ENCODE results near the gene ZBTB7A.

ZBTB7A gene

DNA sequence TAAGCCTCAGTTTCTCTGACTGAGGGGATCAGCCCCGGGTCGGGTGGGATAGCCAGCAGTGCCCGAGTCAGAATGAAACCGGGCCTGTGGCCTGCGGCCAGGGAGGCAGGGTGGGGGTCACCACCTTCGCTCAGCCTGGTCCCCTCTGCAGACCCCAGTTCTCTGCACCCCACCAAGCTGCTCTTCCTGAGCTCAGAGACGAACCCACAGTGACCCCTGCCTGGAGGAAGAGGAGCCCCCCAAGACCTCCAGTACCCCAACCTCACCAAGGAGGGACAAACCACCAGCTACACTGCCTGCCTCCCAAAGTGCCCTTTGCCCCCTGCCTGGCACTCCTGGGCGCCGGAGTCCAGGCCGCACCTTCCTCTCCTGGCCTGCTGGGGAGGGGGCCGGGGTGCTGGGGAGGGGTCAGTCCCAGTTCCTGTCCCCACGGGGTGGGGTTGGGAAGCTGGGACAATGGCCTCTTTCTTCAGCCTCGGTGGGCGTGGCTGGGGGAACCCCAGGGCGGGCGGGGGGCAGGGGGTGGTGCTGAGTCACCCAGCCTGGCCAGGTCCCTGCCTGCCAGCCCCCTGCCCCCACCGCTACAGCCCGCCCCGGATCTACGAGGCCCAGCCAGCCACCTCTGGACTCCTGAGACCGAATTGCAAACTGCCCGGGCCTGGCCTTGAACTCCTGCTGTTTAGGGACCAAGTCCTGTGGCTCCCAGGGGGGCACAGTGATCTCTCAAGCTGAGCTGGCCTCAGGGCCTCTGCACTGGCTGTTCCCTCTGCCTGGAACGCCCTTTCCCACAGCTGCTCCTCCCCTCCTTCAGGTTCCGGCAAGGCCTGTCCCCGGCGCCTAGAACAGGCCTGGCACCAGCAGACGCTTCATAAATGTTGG lies 14.3 kb downstream of the ZBTB7A start:
- no peak for DNase-seq

DNA sequence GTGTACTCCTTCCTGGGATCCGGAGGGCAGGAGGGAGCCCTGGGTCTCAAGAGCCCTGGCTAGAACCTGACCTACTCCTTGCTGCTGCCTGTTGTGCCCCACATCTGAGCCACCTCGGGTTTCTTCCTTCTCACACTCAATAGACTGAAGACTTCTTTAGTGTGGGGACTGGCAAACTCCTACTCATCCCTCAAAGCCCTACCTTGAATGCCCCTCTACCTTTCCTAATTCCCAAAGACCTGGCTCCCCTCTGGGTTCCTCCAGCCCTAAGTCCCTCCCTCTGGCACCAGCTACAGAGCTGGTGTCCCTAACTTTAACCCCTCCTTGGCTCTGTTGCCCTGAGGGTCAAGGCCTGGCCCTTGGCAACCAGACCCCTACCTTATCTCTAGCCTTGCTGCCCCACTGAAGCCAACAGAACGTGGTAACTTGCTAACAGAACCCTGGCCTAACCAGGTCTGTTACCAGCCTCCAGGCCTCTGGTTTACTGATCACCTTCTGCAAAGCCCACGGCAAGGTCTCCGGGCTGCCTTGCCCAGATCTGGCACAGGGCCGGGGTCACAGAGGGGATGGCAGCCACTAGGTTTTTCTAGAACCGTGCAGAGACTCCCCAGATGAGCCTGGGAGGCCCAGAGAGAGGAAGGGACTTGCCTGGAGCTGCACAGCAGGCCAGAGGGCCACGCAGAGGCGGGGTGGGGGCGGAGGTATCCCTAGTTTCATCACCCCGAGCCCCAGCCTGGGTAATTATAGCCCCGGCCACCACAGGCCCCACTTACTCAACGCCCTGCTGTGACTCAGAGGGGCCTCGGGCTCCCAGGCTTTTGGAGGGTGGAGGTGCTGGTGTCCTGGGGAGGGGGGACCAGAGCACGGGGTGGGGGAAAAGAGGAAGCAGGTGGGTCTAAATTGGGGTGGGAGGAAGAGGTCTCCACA lies 15.3 kb downstream of the ZBTB7A start:
- DNase-seq: no peak

DNA sequence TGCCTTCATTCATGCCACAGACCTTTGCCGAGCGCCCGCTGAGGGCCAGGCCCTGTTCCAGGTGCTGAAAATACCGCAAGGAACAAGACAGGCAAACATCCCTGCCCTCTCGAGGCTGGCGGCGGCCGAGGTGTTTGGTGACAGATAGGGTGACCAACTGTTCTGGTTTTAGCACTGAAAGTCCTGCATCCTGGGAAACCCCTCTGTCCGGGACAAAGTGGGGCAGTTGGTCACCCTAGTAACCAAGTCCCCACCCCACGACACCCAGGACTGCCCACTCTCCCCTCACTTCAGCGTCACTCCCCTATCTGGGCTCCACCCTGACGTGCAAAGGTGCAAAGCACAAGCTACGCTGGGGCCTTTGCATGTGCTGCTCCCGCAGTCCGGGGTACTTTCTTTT lies 17.3 kb downstream of the ZBTB7A start:
- DNase-seq: no peak

DNA sequence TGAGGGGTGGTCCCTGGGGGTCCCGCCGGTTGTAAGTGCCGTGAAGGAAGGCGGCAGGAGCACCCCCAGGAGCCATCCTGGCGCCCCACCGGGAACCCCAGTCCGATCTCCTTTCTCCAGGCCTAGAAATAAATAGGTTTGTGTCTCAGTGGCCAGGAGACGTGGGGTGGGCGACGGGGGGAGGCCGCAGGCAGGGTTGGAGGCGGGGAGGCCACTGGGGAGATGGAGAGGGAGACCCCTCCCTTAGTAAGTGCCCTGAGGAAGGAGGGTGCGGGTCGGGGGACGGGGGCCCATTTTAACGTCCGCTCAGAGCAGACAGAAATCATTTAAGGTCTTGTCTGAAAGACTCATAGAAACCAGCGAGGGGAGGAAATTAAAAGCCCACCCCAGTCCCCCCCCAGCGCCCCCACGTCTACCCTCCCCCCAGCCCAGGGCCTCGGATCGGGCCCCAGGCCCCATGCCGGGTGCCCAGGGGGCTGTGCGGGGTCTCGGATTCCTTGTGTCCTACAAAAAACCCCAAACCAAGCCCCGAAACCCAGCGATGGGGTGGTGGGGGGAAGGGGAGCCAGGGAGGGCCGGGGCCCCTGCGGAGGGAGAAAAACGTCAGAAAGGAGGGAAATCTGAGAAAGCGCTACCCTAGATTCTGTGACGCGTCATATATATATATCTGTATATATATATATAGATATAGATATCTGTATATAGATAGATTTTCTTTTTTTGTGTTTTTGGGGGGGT lies 19.6 kb downstream of the ZBTB7A start:
- no peak for DNase-seq

DNA sequence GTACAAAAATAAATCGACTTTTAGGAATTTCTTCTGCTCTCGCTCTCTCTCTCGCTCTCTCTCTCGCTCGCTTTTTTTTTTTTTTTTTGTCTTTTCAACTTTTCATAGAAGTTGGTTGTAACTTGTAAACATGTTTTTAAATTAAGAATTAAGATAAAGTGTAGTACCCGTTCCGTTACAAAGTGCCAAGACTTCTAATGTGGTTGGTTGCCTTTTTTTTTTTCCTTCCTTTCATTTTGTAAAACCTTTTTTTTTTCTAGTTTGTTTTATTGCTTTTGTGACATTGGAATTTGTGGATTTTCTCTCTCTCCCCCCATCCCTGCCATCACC lies 20.4 kb downstream of the ZBTB7A start:
- no peak for DNase-seq

DNA sequence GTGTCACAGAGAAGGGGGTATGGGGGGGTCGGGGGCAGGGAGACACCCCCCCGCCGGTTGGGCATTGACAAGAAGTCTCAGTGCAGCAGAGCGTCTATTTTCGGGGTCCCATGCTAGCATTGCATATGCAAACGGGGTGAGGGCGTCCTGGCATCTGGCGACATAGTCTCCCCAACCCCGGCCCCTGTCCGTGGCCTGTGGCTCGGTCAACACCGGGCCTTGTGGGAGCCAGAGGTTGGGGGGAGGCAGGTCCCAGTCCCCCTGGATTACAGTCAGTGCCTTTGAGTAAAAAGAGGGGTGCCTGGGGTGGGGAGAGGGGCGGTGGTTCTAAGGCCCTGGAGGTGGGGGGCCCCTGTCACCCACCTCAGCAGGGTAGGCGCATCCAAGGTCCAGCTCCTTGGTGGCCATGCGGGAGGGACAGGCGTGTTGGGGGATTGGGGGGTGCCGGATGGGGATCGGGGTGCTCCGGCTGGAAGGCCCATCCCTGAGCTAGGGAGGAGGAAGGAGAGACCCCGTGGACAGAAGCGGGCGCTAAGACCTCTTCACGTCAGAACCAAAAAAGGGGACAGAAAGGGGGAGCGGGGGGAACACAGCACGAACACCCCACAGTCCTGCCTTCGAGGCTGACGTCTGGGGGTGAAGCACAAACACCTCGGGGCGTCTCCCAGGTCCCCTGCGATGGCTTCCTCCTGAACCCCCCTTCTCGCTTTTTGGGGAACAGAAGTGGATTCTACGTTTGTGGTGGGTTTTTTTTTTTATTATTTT lies 20.9 kb downstream of the ZBTB7A start:
- DNase-seq: no peak

DNA sequence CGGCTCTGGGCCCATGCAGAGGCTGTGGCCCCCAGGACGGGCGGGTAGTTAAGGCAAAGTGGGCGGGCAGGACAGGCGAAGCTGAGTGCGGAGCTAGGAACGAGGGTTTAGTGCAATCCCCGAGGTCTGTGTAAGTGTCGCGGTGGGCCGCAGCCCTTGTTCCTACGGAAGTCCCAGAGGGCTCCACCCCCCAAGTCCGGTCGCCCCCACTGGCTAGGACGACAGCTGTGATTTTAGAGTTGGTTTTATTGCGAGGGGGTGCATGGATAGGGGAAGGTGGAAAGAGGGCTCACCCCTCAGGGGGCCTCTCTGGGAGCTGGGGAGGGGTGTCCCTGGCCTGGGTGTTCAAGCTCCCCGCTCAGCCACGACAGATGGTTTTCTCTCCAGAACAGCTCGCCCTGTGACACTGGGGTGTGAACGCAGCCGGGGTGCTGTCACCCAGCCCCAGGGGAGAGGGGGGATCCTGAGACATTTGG lies 21.7 kb downstream of the ZBTB7A start:
- no peak for DNase-seq

DNA sequence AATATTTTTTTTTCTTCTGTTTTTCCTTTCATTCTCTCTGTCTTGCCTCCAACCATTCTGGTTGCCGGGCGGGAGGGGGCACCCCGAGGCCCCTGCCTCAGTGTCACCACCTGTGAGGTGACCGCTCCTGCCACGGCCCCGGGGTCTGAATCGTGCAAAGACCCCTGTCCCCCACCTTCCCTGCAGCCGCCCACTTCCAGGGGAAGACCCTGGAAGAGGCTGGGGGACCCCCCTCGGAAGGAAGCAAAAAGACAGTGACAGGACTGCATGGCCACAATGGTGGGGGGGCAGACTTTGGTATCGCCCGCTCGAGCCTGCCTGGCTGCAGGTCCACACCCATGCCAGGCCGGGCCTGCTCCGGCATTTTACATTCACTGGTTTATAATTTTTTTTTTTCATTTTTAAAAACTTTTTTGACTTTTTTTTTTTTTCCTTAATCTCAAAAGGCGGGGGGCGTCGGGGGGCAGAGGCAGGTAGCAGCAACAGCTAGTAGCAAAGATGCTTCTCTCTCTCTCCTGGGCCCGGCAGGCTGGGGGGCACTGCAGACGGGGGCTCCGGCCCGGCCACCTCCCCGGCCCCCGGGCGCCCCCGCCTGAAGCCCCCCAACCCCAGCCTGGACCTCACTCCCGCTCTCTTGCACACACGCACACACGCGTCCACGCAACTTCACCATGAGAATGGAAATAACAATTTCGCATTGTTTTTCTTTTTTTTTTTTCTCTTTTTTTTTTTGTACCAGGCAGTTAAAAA lies 22.6 kb downstream of the ZBTB7A start:
- no peak for DNase-seq

DNA sequence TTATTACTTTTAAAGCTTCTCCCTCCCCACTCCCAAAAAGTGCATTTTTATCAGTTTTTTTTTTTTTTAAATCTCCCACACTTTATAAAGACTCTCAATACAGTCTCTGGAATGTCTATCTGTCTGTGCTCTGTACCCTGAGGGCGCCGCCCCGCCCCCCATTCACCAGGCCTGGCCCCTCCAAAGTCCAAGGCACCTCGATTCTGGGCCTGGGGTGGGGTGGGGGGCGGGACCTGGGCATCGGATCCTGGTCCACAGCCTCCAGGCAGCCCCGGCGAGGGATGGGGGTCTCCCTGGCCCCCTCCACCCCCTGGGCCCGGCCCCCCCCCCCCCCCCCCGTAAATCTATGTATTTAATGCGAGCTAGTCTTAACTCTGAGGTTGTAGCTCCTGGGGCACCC lies 23.3 kb downstream of the ZBTB7A start:
- DNase-seq: no peak

DNA sequence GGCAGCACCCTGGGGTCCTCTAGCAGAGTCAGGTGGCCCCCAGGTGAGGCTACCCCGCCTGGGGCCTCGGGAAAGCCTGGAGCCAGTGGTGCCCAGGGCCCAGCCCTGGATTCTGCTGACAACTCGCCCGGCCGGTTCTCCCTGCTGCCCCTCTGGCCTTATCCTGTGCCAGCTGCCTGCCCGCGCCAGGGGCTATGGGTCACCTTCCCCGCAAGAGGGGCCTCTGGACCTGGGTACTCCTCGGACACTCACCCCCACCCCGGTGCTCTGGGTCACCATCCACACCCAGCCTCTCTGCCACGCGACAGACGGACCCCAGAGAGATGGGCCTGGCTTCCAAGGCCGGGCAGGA lies 24.0 kb downstream of the ZBTB7A start:
- DNase-seq: no peak

DNA sequence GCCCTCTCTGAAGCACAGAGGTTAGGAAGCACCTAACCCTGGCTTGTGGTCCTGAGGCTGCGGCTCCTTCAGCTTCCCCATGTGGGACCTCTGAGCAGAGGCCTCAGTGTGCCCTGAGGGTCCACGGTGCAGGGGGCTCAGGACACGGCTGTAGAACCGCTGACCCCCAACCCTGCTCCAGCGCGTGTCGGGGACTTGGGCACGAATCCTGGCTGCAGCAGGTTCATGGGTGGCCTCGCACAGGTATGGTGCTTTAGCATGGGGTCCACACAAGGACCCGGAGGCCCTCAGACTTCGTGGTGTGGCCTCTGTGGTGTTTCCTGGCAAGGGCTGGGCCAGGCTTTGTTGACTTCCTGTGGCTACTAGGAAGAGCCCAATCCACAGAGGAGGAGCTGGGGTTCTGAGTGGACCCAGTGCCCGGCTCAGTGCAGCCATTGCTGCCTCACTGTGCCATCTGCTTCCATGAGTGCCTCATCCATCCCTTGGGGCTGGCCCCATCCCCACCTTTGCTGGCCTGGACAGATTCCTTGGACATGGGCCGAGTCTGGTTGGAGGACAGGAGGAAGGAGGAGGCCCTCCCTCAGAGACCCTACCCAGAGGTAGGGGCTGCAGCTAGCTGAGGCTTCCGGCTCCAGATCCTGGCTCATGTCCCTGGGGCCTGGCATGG lies 24.5 kb downstream of the ZBTB7A start:
- DNase-seq: no peak

DNA sequence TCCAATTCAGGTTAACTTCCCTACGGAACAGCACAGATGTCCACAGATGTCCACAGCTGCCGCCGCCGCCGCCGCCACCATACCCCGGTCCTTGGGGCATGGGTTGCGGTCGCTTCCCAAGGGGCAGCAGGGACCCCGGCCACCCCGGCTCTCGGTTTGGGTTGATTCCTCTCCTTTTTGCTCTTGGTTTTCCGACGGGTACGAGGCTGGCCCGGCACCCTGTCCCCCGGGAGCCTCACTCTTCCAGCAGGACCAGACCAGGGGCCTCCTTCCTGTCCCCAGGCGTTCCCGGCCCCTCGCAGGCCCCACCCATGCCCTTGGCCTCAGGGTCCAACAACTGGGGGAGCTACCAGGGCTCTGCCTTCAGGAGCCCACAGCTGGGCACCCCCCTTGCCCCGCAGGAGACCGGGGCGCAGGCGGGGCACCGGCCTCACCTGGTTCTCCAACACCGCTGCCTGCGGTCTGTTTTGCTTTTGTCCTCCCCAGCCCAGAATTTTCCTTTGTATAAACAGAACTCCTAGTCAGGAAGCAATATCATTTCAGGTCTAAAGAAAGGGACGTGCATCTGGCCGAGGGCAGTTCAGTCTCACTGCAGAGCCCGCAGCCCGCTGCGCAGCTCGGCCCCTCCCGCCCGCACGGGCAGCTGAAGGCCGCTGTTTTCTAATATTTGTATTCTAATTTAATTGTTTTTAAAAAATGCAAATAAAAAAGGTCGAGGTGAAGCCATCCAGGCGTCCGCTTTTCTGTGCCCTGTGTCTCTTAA lies 27.9 kb downstream of the ZBTB7A start:
- no peak for DNase-seq

DNA sequence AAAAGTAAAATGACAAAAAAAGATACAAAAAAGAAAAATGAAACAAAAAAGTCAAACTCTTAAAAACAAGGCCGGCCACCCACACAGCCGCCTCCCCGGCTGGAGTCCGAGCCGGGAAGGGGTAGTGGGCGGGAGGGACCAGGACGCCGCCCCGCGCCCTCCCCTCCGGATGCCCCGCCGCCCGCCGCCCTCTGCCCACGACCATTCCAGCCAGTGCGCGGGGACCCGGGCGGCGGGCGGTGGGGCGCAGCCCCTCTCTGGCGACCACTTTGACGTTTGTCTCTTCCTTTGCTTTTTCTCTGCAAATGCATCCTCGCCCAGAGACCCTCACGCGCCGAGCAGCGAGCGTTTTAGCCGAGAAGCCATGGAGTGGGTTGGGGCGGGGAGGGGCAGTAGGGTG lies 28.6 kb downstream of the ZBTB7A start:
- DNase-seq: no peak

DNA sequence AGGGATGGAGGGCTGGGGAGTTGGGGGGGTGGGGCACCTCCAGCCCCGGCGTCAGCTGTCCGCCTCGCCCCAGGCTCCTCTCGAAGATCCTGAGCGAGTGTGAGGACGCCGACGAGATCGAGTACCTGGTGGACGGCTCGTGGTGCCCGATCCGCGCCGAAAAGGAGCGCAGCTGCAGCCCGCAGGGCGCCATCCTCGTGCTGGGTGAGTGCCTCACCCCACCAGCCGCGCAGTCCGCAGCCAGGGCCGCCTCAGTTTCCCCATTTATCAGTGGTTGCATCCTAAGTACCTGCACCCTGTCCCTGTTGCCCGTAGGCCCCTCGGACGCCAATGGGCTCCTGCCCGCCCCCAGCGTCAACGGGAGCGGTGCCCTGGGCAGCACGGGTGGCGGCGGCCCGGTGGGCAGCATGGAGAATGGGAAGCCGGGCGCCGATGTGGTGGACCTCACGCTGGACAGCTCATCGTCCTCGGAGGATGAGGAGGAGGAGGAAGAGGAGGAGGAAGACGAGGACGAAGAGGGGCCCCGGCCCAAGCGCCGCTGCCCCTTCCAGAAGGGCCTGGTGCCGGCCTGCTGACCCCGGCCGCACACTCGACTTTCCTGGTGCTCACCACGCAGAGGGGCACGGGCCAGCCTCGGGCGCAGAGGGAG lies 29.3 kb downstream of the ZBTB7A start:
- DNase-seq: no peak

DNA sequence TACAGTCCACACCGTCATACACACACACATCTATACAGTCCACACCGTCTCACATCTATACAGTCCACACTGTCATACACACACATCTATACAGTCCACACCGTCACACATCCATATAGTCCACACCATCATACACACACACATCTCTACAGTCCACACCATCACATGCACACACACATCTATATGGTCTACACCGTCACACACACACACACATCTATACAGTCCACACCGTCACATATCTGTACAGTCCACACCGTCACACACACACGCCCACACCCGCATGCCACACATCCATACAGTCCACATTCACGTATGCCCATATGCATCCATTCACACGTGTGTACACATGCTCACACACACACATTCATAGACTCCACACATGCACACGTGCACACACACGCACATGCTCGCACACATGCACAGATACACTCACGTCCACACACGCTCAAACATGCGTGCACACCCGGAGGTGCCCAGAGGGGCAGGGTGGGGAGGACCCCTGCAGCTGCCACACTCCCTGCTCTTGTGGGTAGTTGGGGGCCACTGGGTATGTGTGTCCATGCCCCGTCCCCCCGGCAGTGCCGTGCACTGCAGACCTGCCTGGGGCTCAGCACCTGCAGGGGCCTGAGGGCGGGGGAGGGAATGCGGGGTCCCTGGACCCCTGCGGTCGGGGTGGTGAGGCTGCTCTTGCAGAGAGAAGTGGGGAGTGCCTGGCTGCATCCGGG lies 30.0 kb downstream of the ZBTB7A start:
- DNase-seq: no peak

DNA sequence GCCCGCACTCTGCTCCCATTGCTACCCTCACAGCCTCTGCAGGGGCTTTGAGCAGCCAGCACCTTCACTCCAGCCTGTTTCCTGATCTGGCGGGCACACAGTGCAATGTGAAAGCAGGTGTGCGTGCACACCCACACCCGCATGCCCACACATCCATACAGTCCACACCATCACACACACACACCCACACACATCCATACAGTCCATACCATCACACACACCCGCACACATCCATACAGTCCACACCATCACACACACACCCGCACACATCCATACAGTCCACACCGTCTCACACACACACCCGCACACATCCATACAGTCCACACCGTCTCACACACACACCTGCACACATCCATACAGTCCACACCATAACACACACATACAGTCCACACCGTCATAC lies 31.1 kb downstream of the ZBTB7A start:
- DNase-seq: no peak

DNA sequence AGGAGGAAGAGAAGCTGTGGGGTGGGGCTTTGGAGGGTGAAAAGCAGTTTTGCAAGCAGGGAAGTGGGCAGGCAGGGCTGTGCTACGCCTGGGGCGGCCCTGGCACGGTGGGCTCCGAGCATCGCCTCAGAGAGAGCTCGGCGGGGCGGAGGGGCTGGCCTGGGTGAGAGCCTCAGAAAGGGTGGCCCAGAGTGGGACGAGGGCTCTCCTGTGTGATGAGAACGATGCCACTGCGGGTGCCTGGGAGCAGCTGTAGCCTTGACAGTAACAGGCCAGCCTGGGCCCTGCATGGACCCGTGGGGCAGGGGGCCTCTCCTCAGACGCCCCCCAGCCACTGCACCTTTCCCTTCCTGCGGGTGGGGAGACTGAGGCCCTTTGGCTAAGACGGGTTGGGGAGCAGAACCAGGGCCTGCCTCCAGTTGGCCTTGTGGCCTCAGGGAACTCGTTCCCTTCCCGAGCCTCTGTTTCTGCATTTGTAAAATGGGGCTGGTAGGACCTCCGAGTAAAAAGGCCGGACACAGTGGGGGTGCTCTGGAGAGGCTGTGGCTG lies 31.6 kb downstream of the ZBTB7A start:
- DNase-seq: no peak

DNA sequence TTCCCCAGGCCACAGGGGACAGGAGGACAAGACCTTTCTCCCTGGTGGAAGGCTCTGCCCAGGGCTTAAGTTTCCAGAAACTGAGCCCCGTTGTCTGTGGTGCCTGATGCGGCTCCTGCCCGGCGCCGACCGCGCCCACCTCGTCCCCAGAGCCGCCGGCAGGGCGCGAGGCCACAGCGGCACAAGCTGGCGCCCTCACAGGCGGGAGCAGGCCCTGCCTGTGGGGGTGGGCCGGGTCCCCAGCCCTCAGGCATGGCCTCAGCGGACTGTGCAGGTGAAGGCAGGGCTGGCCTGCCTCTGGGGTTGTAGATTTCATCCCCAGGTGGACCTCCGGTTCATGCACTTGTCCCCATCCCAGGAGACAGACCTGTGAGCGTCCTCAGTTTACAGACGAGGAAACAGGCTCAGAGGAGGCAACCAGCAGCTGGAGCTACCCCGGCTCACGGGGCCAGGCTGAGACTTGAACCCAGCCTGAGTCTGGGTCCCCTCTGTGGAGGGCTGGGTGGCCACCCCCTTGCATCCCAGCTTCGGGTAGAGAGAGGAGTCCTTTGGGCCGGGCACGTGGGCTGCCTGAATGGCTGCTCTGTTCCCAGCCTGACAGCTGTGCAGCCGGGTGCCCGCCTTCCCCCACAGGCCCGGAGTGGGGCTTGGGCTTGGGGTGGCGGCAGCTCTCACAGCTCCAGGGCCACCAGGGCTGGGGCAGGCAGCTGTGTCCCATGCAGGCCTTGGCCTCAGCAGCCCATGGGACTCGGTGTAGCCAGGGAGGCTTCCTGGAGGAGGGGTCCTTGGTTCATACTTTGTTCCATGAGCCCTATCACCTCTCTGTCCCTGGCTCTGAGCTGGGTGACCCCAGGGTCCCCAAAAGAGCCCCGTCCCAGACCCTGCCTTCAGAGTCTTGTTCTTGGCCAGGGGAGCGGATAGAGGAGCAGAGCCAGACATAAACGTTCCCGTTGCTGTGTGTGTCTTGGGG lies 32.4 kb downstream of the ZBTB7A start:
- no peak for DNase-seq

Data from CD4-positive, alpha-beta T cell treated with Interleukin-4 for 4 hours (primary cell).